HG02571 (cell line): ENCODE data around the gene TDRD3.
"Not testable (repeated sequence)": the region's sequence is repeated elsewhere in the genome, so short reads cannot be mapped to it uniquely, and the experiment has no call there.

ENCODE experiments used
- ATAC-seq: cut with Tn5 transposase; IDR thresholded peaks from one replicate; pipeline ENCODE4 v1.9.1; 2021; ENCODE audit warnings: mild to moderate bottlenecking, moderate library complexity; ENCODE audit not compliant: unreplicated experiment

Gene TDRD3

GRCh38 chr13:60398379-60398891 lies 1.4 kb downstream of the TDRD3 start:
- no peak for ATAC-seq

GRCh38 chr13:60398907-60399589 lies 2.0 kb downstream of the TDRD3 start:
- ATAC-seq = no peak

DNA sequence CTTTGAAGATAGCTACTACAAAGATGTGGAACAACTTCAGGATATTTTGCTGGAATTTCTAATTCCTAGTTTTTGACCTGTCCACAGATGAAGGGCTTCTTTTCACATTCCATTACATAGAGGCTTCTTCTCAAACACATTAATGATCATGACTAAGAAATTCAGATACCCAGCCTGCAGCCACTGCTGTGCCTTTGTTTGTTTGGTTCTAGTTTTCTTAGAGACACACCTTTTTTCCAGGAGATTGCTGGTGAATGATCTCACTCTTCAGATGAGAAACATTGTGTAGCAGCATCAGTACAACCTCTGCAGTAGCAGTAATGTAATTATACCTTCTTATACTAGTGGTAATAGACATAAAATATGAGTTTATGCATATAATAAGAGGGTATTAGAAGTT lies 5.0 kb downstream of the TDRD3 start:
- no peak for ATAC-seq

GRCh38 chr13:60407095-60407494 lies 10.1 kb downstream of the TDRD3 start:
- ATAC-seq = no peak

GRCh38 chr13:60407852-60408251 lies 10.8 kb downstream of the TDRD3 start:
- ATAC-seq = not testable (repeated sequence)

DNA sequence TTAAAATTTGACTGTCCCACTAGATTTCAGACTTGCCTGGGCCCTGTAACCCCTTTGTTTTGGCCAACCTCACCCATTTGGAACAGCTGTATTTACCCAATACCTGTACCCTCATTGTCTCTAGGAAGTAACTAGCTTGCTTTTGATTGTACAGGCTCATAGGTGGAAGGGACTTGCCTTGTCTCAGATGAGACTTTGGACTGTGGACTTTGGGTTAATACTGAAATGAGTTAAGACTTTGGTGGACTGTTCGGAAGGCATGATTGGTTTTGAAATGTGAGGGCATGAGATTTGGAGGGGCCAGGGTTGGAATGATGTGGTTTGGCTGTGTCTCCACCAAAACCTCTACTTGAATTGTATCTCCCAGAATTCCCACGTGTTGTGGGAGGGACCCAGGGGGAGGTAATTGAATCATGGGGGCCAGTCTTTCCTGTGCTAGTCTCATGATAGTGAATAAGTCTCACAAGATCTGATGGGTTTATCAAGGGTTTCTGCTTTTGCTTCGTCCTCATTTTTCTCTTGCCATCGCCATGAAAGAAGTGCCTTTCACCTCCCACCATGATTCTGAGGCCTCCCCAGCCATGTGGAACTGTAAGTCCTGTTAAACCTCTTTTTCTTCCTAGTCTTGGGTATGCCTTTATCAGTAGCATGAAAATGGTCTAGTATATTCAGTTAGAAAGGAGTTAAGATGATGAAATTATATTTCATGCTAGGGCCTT lies 12.7 kb downstream of the TDRD3 start:
- ATAC-seq = not testable (repeated sequence)

DNA sequence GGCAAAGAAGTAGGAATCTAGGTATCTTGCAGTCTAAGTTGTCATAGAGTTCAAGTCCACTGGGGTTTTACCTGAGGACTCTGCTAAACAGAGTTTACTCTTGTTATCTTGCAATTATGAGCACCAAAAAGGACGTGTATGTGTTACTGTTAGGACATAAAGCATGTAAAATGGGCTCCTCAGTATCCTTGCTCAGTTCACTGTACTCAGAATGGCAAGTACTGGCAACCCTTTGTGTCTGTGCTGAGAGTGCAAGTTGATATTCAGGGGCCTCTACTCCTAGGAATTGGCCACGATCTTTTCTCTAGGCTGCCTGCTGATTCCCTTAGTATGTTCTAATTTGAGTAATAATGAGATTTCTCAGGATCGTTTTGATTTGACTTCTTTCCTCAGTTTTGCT lies 13.3 kb downstream of the TDRD3 start:
- no peak for ATAC-seq

- ATAC-seq = no peak
Observed at GRCh38 chr13:60411464-60411863, 14.4 kb downstream of the TDRD3 start.

- ATAC-seq = no peak
Observed at GRCh38 chr13:60411983-60412382, 15.0 kb downstream of the TDRD3 start.

GRCh38 chr13:60412909-60413616 lies 16.0 kb downstream of the TDRD3 start:
- no peak for ATAC-seq

- ATAC-seq = no peak
Observed at GRCh38 chr13:60414177-60414576, 17.2 kb downstream of the TDRD3 start.

- no peak for ATAC-seq
Observed at GRCh38 chr13:60417734-60418133, 20.7 kb downstream of the TDRD3 start.

- ATAC-seq = no peak
Observed at GRCh38 chr13:60418954-60419353, 21.9 kb downstream of the TDRD3 start.

- no peak for ATAC-seq
Observed at GRCh38 chr13:60425332-60425731, 28.3 kb downstream of the TDRD3 start.

DNA sequence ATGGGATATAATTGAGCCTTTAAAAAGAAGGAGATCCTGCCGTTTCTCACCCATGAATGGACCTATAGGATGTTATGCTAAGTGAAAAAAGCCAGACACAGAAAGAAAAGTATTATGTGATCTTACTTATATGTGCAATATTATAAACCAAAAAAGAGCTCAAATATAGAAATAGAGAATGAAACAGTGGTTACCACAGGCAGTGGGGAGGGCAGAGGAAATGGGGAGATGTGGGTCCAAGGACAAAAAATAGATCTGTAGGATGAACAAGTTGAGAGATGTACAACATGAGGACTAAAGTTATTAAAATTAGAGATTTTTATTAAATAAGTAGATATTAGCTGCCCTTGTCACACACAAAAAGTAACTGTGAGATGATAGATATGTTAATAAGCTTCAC lies 29.1 kb downstream of the TDRD3 start:
- ATAC-seq = no peak

DNA sequence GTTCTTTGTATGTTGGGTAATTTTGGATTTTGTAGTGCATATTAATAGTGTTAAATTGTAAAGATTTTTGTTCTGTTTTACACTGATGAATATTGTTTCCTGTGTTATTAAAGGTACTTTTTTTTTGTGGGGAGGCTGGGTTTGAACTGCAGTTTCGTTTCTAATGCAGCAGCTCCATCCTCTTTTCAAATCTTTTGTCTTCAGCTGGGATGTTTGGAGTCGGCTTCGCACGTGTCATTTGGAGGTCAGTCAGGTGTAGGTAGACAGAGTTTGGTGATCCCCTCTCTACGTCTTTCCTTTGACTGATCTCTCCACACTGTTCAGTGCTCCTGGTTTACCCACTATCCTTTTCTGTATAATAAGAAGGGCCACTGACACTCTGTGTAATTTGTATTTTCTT lies 30.3 kb downstream of the TDRD3 start:
- no peak for ATAC-seq

GRCh38 chr13:60431108-60431700 lies 34.2 kb downstream of the TDRD3 start:
- peak; percentile 67 for ATAC-seq

DNA sequence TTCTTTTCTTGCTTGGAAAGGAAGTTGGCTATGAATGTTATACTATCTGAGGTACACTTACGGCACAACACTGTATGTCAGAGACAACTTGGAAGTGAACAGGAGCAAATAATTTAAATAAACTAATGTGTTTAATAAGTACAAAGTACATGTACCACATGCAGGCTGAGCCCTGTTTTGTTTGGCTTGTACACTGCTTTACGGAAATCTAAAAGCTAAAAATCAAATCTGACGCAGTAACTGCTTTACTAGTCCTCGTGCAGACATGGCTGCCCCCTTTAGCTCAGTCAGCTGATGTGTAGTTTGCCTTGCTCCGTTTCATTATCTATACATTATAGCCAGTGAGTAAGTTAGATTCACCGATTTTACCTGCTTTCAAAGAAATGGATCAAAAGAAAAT lies 36.5 kb downstream of the TDRD3 start:
- ATAC-seq = no peak

DNA sequence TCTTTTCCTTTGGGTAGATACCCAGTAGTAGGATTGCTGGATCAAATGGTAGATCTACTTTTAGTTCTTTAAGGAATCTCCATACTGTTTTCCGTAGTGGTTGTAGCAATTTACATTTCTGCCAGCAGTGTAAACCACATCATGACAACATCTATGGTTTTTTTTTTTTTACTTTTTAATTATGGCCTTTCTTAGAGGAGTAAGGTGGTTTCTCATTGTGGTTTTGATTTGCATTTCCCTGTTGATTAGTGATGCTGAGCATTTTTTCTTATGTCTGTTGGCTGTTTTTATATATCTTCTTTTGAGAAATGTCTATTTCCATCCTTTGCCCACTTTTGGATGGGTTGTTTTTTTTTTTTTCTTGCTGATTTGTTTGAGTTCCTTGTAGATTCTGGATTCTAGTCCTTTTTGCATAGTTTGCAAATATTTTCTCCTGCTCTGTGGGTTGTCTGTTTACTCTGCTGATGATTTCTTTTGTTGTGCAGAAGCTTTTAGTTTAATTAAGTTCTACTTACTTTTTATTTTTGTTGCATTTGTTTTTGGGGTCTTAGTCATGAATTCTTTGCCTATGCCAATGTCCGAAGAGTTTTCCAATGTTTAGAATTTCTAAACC lies 38.8 kb downstream of the TDRD3 start:
- no peak for ATAC-seq

GRCh38 chr13:60439201-60439600 lies 42.2 kb downstream of the TDRD3 start:
- ATAC-seq = no peak

- no peak for ATAC-seq
Observed at GRCh38 chr13:60441761-60442160, 44.7 kb downstream of the TDRD3 start.
